GM06990 (cell line): ENCODE measurements around the gene FSTL1.

Experiments used
- DNase-seq: peaks from one replicate; pipeline ENCODE4 v3.0.0-alpha.2; 2011; ENCODE audit not compliant: insufficient read length; ENCODE audit errors: extremely low read depth
- H3K27me3 ChIP-seq: replicated peaks from 2 replicates; pipeline ENCODE4 v1.6.0; 2011; ENCODE audit warnings: low read length; ENCODE audit not compliant: control insufficient read depth, insufficient read depth
- H3K36me3 ChIP-seq: 2 replicates; pipeline ENCODE4 v1.5.1; 2011; ENCODE audit warnings: low read length; ENCODE audit not compliant: control insufficient read depth, insufficient read depth
- H3K4me3 ChIP-seq: replicated peaks from 2 replicates; pipeline ENCODE4 v1.5.1; 2011; ENCODE audit warnings: low read depth, mild to moderate bottlenecking, control low read depth, low read length
- CTCF ChIP-seq: IDR thresholded peaks from 2 replicates; pipeline ENCODE4 v1.5.1; 2011; ENCODE audit warnings: low read length, control low read depth, mild to moderate bottlenecking, inconsistent platforms; ENCODE audit not compliant: insufficient read depth, poor library complexity, severe bottlenecking

The FSTL1 gene

GRCh38 chr3:120449701-120450599 is 842 bp downstream of the FSTL1 start:
- Histone ChIP-seq H3K27me3 (peaks cover 2% of the 10 kb centered on the region), H3K4me3 (peak overlapping the region; percentile 50), H3K36me3 (no peaks in the 10 kb centered on the region)
- DNase-seq = no peak
- TF ChIP-seq CTCF = no peak

GRCh38 chr3:120449251-120449650 is 1.5 kb downstream of the FSTL1 start:
- no peak for TF ChIP-seq CTCF
- Histone ChIP-seq H3K36me3 (no peaks in the 10 kb centered on the region), H3K4me3 (no peak overlapping the region), H3K27me3 (peaks cover 2% of the 10 kb centered on the region)
- no peak for DNase-seq

GRCh38 chr3:120448756-120449155 is 2.0 kb downstream of the FSTL1 start:
- Histone ChIP-seq H3K4me3 (no peak overlapping the region), H3K36me3 (no peaks in the 10 kb centered on the region), H3K27me3 (peaks cover 2% of the 10 kb centered on the region)
- no peak for TF ChIP-seq CTCF
- DNase-seq = no peak

- DNase-seq = no peak
- H3K36me3 ChIP-seq = no peaks in the 10 kb centered on the region
- no peak overlapping the region for H3K4me3 ChIP-seq
- peaks cover 2% of the 10 kb centered on the region for H3K27me3 ChIP-seq
- no peak for TF ChIP-seq CTCF
These were observed 3.7 kb downstream of the FSTL1 start for GRCh38 chr3:120446891-120447668.

- TF ChIP-seq CTCF = no peak
- H3K27me3 ChIP-seq = peaks cover 2% of the 10 kb centered on the region
- no peak for DNase-seq
- no peak overlapping the region for H3K4me3 ChIP-seq
- H3K36me3 ChIP-seq = no peaks in the 10 kb centered on the region
These were observed 5.1 kb downstream of the FSTL1 start for GRCh38 chr3:120445654-120446053.
